HG02884 (cell line): ENCODE measurements around the gene MINDY3.

ENCODE experiments used
- ATAC-seq: cut with Tn5 transposase; IDR thresholded peaks from one replicate; pipeline ENCODE4 v1.9.1; 2021; ENCODE audit warnings: mild to moderate bottlenecking, moderate library complexity; ENCODE audit not compliant: unreplicated experiment

The MINDY3 gene

DNA sequence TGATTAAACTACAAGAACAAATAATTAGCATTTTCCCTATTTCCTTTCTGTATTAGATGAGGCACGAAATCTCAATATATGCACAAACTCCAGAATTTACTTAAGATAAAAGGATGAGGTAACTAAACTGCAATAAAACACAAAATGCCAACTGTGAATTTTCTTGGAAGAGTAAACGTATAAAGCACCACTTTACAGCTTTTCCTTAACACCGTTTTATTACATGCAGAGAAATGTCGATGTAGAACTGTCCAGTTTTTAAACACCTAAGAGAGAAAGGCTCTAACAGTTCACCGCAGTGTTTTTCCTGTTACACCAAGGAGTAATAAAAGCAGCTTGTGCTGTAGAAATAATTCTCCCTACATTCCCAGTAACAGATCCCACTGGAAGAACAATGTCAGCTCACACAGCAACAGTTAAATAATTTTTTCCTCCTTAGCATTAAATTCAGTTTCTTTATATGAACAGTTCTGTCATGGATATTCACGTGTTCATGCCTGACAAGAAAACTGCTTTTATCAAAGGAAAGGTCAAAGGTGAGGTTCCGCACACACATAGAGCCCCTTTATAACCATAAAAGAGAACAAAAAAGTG, 52.0 kb downstream of the MINDY3 start:
- no peak for ATAC-seq

- no peak for ATAC-seq
These were observed 54.8 kb downstream of the MINDY3 start for GRCh38 chr10:15805395-15806058.

DNA sequence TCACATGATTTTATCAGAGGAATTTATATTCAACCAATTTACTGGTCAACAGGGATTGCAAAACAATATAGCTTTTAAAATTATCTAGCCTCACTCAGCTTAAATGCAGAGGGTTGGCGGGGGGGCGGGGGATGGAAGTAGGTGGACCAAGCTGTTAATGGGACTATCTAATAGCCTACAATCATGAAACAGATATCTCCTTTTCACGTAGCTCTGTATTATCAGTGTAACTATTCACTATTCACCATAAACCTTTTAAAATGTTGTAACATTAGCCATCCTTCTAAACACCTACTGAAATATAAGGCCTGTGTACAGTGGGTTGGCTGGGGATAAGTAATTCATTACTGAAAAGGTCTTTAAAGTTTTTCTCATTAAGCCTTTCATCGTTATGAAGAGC, 56.2 kb downstream of the MINDY3 start:
- no peak for ATAC-seq

- ATAC-seq: no peak
These were observed 57.8 kb downstream of the MINDY3 start for GRCh38 chr10:15802375-15802949.

DNA sequence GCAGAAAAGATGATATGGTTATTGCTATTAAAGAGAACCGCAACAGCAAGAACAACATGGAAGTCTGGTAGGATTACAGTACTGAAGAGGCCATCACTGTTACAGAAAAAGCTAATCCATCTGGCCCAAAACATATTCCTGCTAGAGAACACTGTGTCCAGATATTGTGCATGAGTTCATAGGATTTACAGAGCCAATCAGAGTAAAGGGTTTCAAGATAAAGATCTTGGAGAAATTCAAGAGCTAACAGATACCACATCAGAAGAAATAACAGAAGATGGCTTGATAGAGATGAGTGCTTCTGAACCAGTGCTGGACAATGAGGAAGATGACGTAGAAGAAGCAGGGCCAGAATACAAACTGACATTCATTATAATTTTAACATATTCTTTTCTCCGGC, 58.7 kb downstream of the MINDY3 start:
- ATAC-seq: no peak

DNA sequence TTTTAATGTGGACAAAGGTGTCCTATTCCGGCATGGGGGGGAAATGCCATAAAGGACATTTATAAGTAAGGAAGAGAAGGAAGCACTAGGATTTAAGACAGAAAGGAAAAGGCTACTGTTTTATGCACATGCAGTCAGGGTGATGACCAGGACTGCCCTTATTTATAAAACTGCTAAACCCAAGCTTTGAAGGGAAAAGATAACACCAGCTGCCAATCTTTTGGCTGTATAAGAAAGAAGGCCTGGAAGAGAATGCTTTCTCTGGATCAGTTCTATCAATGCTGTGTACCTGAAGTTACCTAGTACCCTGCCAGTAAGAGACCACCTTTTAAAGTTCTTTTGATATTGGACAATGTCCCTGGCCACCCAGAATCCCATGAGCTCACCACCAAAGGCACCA, 59.2 kb downstream of the MINDY3 start:
- ATAC-seq: no peak

DNA sequence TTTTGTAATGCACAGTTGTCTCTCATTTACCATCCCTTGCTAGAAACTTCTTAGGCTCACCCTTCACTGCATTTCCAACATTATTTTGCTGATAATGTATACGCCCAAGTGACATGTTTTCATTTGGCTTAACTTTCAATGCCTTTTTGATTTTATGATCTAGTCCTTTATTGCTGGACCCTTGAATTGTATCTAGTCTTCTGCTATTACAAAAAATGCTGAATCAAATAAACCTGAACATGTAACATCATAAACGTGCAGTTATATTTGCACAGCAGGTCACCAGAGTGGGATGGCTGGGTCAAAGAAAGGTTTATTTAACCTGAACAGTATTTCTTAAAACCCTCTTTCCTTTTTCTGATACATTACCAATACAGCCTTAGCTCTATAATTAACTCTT, 63.0 kb downstream of the MINDY3 start:
- no peak for ATAC-seq

DNA sequence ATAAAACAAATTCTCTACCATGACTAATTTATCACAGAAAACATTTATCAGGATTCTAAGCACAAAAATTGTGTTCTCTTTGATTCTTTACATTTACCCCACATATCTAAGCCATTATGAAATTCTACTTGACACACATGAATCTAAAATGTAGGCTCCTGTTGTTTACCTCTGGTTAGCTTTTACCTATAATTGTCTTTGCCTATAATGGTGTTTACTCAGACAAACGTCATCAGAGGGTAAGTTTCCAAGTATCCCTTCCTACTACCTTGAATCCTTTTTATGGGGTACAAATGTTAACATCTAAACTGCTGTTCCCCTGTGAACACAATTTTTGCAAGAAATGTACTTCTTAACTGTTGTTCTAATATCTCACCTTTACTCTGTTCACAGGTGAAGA, 63.5 kb downstream of the MINDY3 start:
- ATAC-seq: no peak

- ATAC-seq: no peak
These were observed 64.1 kb downstream of the MINDY3 start for GRCh38 chr10:15796098-15796759.

- no peak for ATAC-seq
These were observed 65.1 kb downstream of the MINDY3 start for GRCh38 chr10:15795036-15795792.

- ATAC-seq: no peak
These were observed 65.7 kb downstream of the MINDY3 start for GRCh38 chr10:15794569-15794968.

DNA sequence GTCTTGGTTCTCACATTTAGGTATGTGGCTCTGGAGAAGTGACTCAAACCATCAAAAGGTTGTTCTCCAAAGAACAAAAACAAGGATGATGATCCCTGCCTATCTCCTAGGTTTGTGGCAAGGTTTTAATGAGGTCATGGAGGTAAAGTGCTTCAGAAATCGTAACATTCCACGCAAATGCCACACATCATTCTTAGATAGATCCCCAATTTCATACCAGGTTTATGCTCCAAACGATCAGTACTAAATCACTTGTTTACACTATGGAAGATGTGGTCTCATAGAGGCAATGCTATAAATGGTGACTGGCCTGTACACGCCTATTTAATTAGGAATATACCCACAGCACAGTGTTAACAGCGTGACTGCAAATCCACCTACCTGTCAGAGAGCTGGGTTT, 66.6 kb downstream of the MINDY3 start:
- ATAC-seq: no peak

GRCh38 chr10:15792777-15793176, 67.5 kb downstream of the MINDY3 start:
- no peak for ATAC-seq

DNA sequence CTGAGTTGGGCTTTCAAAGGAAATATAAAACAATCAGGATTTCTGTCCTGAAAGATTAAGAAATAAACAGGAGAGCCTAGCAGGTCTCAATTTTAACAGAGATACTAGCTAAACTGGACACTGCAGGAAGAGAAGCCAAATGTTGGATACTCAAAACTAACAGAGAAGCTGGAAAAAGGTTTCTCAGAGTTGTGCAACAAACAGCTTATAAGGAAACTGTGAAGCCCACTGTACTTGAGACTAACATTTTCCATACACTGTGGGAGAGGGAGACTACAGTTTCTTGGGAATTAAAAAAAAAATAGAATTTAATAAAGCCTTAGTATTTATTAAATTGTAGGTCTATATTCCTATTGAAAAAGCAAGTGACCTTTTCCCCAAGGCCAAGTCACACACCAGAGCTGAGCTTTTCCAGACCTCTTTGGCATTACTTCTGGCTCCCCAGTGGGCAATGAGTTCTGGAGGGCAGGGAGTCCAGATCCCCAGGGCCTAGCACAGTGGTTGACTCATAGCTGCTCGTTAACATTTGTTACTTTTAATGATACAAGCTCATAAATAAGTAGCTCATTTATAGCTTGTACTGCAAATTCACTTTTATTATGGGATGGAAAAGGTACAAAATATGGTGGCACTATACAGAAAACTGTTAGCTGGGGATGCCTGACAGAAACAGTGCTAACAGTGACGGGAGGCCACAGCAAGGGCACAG, 68.3 kb downstream of the MINDY3 start:
- no peak for ATAC-seq

GRCh38 chr10:15789793-15790525, 70.3 kb downstream of the MINDY3 start:
- ATAC-seq: no peak

DNA sequence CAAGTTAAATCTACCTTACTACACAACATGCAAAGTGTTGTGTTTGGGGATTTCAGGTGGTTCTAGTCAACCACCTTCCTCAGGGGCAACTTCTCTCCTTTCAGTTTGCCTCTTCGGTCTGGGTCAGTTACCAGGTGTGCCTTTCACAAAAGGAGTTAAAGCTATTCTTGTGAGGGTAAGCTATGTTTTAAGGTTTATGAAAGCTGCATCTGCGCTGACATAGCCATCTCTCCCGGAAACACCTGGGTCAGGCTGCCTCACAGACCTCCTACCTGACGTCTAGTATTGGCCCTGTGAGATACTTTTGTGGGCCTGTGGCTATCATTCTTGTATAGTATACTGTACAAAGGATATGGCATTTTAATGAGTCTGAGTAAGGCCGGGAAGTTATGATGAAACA, 72.9 kb downstream of the MINDY3 start:
- ATAC-seq: no peak

- no peak for ATAC-seq
These were observed 75.5 kb downstream of the MINDY3 start for GRCh38 chr10:15784662-15785300.

DNA sequence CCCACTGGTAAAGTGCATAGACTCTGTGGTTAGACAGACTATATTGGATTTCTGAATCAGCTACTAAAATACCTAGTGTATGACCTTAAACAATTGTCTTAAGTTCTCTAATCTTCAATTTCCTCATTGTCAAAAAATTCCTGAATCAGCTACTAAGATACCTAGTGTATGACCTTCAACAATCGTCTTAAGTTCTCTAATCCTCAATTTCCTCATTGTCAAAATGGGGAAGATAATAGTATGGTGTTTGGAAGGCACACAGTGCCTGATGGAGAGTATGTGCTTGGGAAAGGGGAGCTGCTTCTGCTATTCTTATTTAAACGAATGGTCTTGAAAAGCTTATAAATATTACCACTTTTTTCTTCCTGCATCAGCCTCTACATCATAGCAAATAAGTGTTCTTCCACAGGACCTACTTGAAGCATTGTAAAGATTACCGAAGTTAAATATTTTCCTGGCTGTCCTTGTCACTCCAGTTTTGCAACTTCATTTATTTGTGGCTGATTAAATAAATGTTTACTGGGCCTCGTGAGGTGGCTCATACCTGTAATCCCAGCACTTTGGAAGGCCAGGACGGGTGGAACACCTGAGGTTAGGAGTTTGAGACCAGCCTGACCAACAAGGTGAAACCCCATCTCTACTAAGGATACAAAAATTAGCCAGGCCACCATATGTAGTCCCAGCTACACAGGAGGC, 76.2 kb downstream of the MINDY3 start:
- no peak for ATAC-seq

DNA sequence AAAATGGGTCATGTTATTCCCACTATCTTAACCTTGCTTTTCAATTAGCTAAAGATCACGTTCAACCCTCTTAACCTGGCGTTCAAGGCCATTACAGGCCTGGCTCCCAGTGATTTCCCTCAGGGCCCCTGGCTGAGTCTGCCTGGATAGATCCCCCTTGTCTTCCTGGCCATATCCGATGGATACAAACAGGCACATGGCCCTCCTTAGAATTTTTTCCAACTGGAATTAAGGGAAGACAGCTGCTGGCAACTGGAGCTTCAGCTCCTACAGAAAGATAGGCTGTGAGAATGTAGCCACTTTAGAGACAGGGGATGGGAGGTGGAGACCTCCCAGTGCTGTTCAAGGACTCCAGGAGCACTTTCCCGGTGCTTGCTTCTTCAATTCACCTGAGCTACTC, 77.5 kb downstream of the MINDY3 start:
- no peak for ATAC-seq
